Panc1 (cell line): ENCODE results near the gene TTC39B. TPM values are rescaled to one million over a fixed set of nuclear protein-coding genes. Genes with fewer than 3 reads are reported as not detected.

Source experiments
- ATAC-seq: fragments of 200-7000 bp; cut with Tn5 transposase; 2 replicates; pipeline ENCODE4 v1.9.1; 2020; ENCODE audit warnings: mild to moderate bottlenecking, moderate library complexity
- BruUV-seq: library from RNA; stranded (reverse); fragments of 400-500 nt; replicated peaks from 2 replicates; lab custom pipeline; 2021; lab: Mats Ljungman, UMichigan
- CTCF ChIA-PET: fragments of 300-600 bp; sonication (Branson Sonifier 250); formaldehyde crosslinking; loops from one replicate; lab custom pipeline; 2022; ENCODE audit warnings: antibody characterized with exemption; lab: Charles Lee
- POLR2A ChIA-PET: fragments of 300-600 bp; sonication (Branson Sonifier 250); formaldehyde crosslinking; loops from one replicate; lab custom pipeline; 2022; ENCODE audit warnings: antibody characterized with exemption; lab: Charles Lee
- DNase-seq: peaks from one replicate; pipeline ENCODE4 v3.0.0-alpha.2; 2010; ENCODE audit warnings: low read depth, low spot score
- H3K27ac ChIP-seq: 2 replicates; pipeline ENCODE4 v1.5.1; 2011; ENCODE audit warnings: mild to moderate bottlenecking, low read length, inconsistent platforms
- H3K27me3 ChIP-seq: fragments of 200-500 bp; sonication (Bioruptor generic); 2 replicates; pipeline ENCODE4 v1.6.0; 2014; ENCODE audit warnings: low read length, inconsistent platforms; ENCODE audit not compliant: control insufficient read depth, insufficient read depth
- H3K36me3 ChIP-seq: fragments of 200-500 bp; sonication (Bioruptor generic); 2 replicates; pipeline ENCODE4 v1.5.1; 2014; ENCODE audit warnings: inconsistent platforms, mild to moderate bottlenecking, low read length, moderate library complexity; ENCODE audit not compliant: control insufficient read depth, insufficient read depth
- H3K4me1 ChIP-seq: 2 replicates; pipeline ENCODE4 v1.5.1; 2011; ENCODE audit warnings: inconsistent platforms, mild to moderate bottlenecking, low read length, moderate library complexity; ENCODE audit not compliant: control insufficient read depth, insufficient read depth
- H3K4me3 ChIP-seq, 2 experiments: 2 replicates each; pipeline ENCODE4 v1.5.1; 2011 to 2012; ENCODE audit warnings: low read depth in 2 of 2, low read length in 2 of 2, mild to moderate bottlenecking in 2 of 2, inconsistent platforms in 1 of 2, moderate library complexity in 1 of 2
- H3K9me3 ChIP-seq: fragments of 200-500 bp; sonication (Bioruptor generic); 2 replicates; pipeline ENCODE4 v1.5.1; 2014; ENCODE audit warnings: low read depth, mild to moderate bottlenecking, inconsistent platforms, low read length, moderate library complexity; ENCODE audit not compliant: control insufficient read depth, insufficient read depth
- POLR2AphosphoS5 ChIP-seq: IDR thresholded peaks from 2 replicates; pipeline ENCODE4 v1.6.1; 2012; ENCODE audit warnings: mild to moderate bottlenecking, low read depth, low read length, moderate library complexity
- REST ChIP-seq, 2 experiments: IDR thresholded peaks; 2 replicates each; pipeline ENCODE4 v1.6.1; 2011 to 2012; ENCODE audit warnings: low read depth in 2 of 2, control low read depth in 1 of 2, low read length in 1 of 2, mild to moderate bottlenecking in 1 of 2, moderate library complexity in 1 of 2; ENCODE audit not compliant: insufficient read depth in 1 of 2
- SIN3A ChIP-seq: IDR thresholded peaks from 2 replicates; pipeline ENCODE4 v1.6.1; 2012; ENCODE audit warnings: low read depth, mild to moderate bottlenecking, low read length, moderate library complexity, borderline replicate concordance; ENCODE audit not compliant: insufficient read depth
- TCF7L2 ChIP-seq: IDR thresholded peaks from 2 replicates; pipeline ENCODE4 v1.6.1; 2011; ENCODE audit warnings: mild to moderate bottlenecking, low read depth, low read length, inconsistent platforms
- in situ Hi-C: cut with HindIII; loops from 2 replicates; pipeline ENCODE4 v1.10.0; 2016; ENCODE audit warnings: low sequenced_read_pairs, low pct_unique_long_range_greater_than_20kb
- intact Hi-C: fragments of 100-400 bp; cut with micrococcal nuclease; formaldehyde crosslinking; loops from one replicate; pipeline ENCODE4 v1.10.0; 2022; ENCODE audit not compliant: unreplicated experiment
- total RNA-seq: library from RNA; stranded (reverse); gene quantifications from one replicate; pipeline ENCODE4 v1.2.1, GENCODE V29; 2021; ENCODE audit not compliant: unreplicated experiment
- TF ChIP-seq, protein P1 (sequence below): fragments of 450-650 bp; IDR thresholded peaks from 2 replicates; pipeline ENCODE4 v1.5.1; 2017; ENCODE audit warnings: mild to moderate bottlenecking

The TTC39B gene
- total RNA-seq, 1 experiment from 2014 or later: 1.6 TPM

DNA sequence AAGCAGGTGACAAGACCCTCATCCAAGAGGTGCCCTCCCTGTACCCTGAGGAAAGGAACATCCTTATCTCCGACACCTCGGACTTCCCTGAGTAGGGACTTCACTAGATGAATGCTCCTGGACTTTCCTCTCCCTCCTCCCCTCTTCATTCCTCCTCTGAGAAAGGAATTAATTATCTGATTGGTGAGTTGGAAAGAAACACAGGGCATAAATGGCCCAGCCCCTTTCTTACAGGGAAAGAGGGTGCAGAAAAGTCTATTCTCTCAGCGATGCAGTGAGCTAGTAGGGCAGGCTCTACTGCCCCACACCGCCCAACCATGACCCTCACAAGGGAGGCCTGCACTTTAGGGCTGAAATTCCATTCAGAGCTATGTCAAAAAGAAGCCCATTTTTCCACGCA is 87.5 kb downstream of the TTC39B start:
- H3K27me3 ChIP-seq: no peaks in the 10 kb centered on the region
- no peaks in the 10 kb centered on the region for H3K4me1 ChIP-seq
- BruUV-seq: no TSS peak
- CTCF ChIA-PET: no interaction called here
- ATAC-seq (no peak), DNase-seq (no peak)
- in situ Hi-C loops (no loop called here), intact Hi-C loops (loop anchor here (10.0 kb wide), 1 partner anchor 405 kb away; no protein-coding TSS in a partner anchor)
- H3K4me3 ChIP-seq: no peak overlapping the region
- POLR2A ChIA-PET: no interaction called here
- TF ChIP-seq SIN3A (no peak), POLR2AphosphoS5 (no peak), TCF7L2 (no peak)
- H3K9me3 ChIP-seq: no peaks in the 10 kb centered on the region
- no peak overlapping the region for H3K27ac ChIP-seq
- no peaks in the 10 kb centered on the region for H3K36me3 ChIP-seq

GRCh38 chr9:15218994-15219393 is 88.0 kb downstream of the TTC39B start:
- Histone ChIP-seq H3K27ac (no peak overlapping the region), H3K4me1 (no peaks in the 10 kb centered on the region), H3K4me3 (no peak overlapping the region), H3K36me3 (no peaks in the 10 kb centered on the region), H3K9me3 (no peaks in the 10 kb centered on the region), H3K27me3 (no peaks in the 10 kb centered on the region)
- no peak for DNase-seq
- BruUV-seq: no TSS peak
- TF ChIP-seq REST (IDR thresholded peaks at IDR 0.05; ENCODE audit: insufficient read depth in 1 of 2, low read depth in 2 of 2, low read length in 1 of 2): no peak
- no peak for TF ChIP-seq TCF7L2
- no peak for TF ChIP-seq SIN3A
- TF ChIP-seq POLR2AphosphoS5: no peak
- TF ChIP-seq, protein P1, sequence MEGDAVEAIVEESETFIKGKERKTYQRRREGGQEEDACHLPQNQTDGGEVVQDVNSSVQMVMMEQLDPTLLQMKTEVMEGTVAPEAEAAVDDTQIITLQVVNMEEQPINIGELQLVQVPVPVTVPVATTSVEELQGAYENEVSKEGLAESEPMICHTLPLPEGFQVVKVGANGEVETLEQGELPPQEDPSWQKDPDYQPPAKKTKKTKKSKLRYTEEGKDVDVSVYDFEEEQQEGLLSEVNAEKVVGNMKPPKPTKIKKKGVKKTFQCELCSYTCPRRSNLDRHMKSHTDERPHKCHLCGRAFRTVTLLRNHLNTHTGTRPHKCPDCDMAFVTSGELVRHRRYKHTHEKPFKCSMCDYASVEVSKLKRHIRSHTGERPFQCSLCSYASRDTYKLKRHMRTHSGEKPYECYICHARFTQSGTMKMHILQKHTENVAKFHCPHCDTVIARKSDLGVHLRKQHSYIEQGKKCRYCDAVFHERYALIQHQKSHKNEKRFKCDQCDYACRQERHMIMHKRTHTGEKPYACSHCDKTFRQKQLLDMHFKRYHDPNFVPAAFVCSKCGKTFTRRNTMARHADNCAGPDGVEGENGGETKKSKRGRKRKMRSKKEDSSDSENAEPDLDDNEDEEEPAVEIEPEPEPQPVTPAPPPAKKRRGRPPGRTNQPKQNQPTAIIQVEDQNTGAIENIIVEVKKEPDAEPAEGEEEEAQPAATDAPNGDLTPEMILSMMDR: no peak
- ChIA-PET POLR2A (no interaction called here), CTCF (no interaction called here)
- in situ Hi-C loops (no loop called here), intact Hi-C loops (loop anchor here (10.0 kb wide), 1 partner anchor 406 kb away; no protein-coding TSS in a partner anchor)
- no peak for ATAC-seq

DNA sequence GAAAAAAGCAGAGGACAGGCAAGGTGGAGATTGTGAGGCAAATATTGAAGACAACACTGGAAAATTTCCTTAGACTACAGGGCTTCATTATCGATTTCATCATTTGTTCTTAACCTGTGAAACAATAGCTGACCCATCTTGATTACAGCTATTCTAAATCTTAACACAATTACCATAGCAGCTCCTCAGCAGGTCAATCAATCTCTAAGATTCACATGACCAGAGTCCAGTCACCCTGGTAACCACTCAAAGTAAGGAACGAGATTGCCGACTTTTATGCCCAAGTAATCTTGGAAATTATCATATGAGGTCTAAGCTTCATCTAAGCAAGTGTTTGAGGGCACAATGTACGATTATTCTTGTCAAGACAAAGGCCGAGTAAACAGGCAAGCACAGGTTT is 93.8 kb downstream of the TTC39B start:
- BruUV-seq: no TSS peak

More for the DNA sequence above, 93.8 kb downstream of the TTC39B start:
- in situ Hi-C loops: no loop called here
- no peak for ATAC-seq
- H3K4me3 ChIP-seq: no peak overlapping the region
- H3K4me1 ChIP-seq: no peaks in the 10 kb centered on the region
- H3K9me3 ChIP-seq: no peaks in the 10 kb centered on the region
- intact Hi-C loops: loop anchor here (5.0 to 10.0 kb wide), 2 partner anchors 204 to 412 kb away; no protein-coding TSS in a partner anchor
- no peak for DNase-seq
- no peaks in the 10 kb centered on the region for H3K27me3 ChIP-seq
- ChIA-PET CTCF (no interaction called here), POLR2A (no interaction called here)
- TF ChIP-seq SIN3A (no peak), TCF7L2 (no peak), POLR2AphosphoS5 (no peak), REST (IDR thresholded peaks at IDR 0.05; ENCODE audit: insufficient read depth in 1 of 2, low read depth in 2 of 2, low read length in 1 of 2) (no peak)
- TF ChIP-seq, protein P1: no peak
- no peak overlapping the region for H3K27ac ChIP-seq
- H3K36me3 ChIP-seq: no peaks in the 10 kb centered on the region
